H1 (cell line): ENCODE results near the gene MRPS27.

ENCODE experiments used
- BACH1 ChIP-seq: IDR thresholded peaks from 2 replicates; pipeline ENCODE4 v1.6.1; 2012; ENCODE audit warnings: low read length, improper control_type of control experiment
- RAD21 ChIP-seq, 2 experiments: IDR thresholded peaks in 1 of 2; conservative IDR thresholded peaks in 1 of 2; 2 replicates each; pipeline ENCODE4 v1.6.1; 2011; ENCODE audit warnings: low read depth in 2 of 2, low read length in 2 of 2, improper control_type of control experiment in 1 of 2, inconsistent platforms in 1 of 2, mild to moderate bottlenecking in 1 of 2, moderate library complexity in 1 of 2
- TAF1 ChIP-seq: IDR thresholded peaks from 2 replicates; pipeline ENCODE4 v1.6.1; 2011; ENCODE audit warnings: mild to moderate bottlenecking, low read depth, low read length
- TF ChIP-seq, protein P1 (sequence below), 3 experiments: IDR thresholded peaks; 1 replicate in 2 of 3; 2 replicates in 1 of 3; pipeline versions ENCODE4 v1.5.1 to v1.6.1; 2011; ENCODE audit warnings: low read length in 3 of 3, mild to moderate bottlenecking in 3 of 3, inconsistent platforms in 2 of 3, low read depth in 1 of 3, moderate library complexity in 1 of 3; ENCODE audit not compliant: insufficient read depth in 1 of 3; ENCODE audit errors: control extremely low read depth in 1 of 3

DNA sequence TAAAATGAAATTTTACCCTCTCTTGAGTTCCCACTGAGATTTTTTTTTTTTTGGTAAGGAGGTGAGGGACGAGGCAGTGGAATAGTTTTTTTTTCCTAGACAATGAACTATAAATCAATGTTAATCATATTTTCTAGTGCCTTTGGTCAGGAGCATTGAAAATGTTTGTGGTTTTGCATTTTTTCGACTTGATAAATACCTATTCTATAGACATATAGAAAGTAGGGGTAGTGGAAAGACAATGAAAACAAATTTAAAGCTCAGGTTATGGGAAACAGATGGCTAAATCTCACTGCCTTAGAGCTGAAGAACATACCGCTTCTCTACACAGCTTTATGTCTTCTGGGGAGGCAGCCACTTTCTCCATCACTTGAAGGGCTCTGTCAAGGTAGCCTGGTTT, 94.3 kb downstream of the MRPS27 start:
- TF ChIP-seq TAF1 (no peak), BACH1 (no peak), RAD21 (IDR thresholded peaks at IDR 0.05 in 1 of 2, conservative IDR thresholded peaks at IDR 0.05 in 1 of 2; ENCODE audit: low read depth in 2 of 2, low read length in 2 of 2) (no peak)
- TF ChIP-seq, protein P1, sequence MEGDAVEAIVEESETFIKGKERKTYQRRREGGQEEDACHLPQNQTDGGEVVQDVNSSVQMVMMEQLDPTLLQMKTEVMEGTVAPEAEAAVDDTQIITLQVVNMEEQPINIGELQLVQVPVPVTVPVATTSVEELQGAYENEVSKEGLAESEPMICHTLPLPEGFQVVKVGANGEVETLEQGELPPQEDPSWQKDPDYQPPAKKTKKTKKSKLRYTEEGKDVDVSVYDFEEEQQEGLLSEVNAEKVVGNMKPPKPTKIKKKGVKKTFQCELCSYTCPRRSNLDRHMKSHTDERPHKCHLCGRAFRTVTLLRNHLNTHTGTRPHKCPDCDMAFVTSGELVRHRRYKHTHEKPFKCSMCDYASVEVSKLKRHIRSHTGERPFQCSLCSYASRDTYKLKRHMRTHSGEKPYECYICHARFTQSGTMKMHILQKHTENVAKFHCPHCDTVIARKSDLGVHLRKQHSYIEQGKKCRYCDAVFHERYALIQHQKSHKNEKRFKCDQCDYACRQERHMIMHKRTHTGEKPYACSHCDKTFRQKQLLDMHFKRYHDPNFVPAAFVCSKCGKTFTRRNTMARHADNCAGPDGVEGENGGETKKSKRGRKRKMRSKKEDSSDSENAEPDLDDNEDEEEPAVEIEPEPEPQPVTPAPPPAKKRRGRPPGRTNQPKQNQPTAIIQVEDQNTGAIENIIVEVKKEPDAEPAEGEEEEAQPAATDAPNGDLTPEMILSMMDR (IDR thresholded peaks at IDR 0.05; ENCODE audit: control extremely low read depth in 1 of 3, insufficient read depth in 1 of 3, low read depth in 1 of 3, low read length in 3 of 3) = no peak
